H9 (cell line): ENCODE measurements around the gene SLC22A5. TPM values are rescaled to one million over a fixed set of nuclear protein-coding genes. Genes with fewer than 3 reads are reported as not detected.

ENCODE experiments used
- DNase-seq: peaks from one replicate; pipeline ENCODE4 v3.0.0-alpha.2; 2017
- H2AFZ ChIP-seq: one replicate; pipeline ENCODE4 v1.6.1; 2013; ENCODE audit warnings: mild to moderate bottlenecking, low read length, control low read depth, moderate library complexity
- H2AK5ac ChIP-seq: 2 replicates; pipeline ENCODE4 v1.6.1; 2013; ENCODE audit warnings: low read length, control low read depth, mixed read lengths; ENCODE audit not compliant: insufficient read length
- H2BK120ac ChIP-seq: one replicate; pipeline ENCODE4 v1.6.1; 2013; ENCODE audit warnings: low read depth, mild to moderate bottlenecking, low read length, control low read depth, inconsistent platforms; ENCODE audit not compliant: poor library complexity, severe bottlenecking
- H2BK12ac ChIP-seq: 2 replicates; pipeline ENCODE4 v1.6.1; 2013; ENCODE audit warnings: low read length, control low read depth, mixed read lengths, low read depth; ENCODE audit not compliant: insufficient read length
- H2BK15ac ChIP-seq: 2 replicates; pipeline ENCODE4 v1.6.1; 2013; ENCODE audit warnings: low read depth, low read length, control low read depth
- H2BK20ac ChIP-seq: one replicate; pipeline ENCODE4 v1.6.1; 2013; ENCODE audit warnings: low read depth, mild to moderate bottlenecking, low read length, control low read depth, inconsistent platforms; ENCODE audit not compliant: poor library complexity, severe bottlenecking
- H2BK5ac ChIP-seq: 2 replicates; pipeline ENCODE4 v1.6.1; 2013; ENCODE audit warnings: low read length, control low read depth, mixed read lengths; ENCODE audit not compliant: insufficient read length
- H3K14ac ChIP-seq: 2 replicates; pipeline ENCODE4 v1.6.1; 2013; ENCODE audit warnings: low read length, control low read depth; ENCODE audit not compliant: insufficient read depth
- H3K18ac ChIP-seq: 2 replicates; pipeline ENCODE4 v1.6.1; 2013; ENCODE audit warnings: low read depth, mild to moderate bottlenecking, mixed read lengths, low read length, control low read depth; ENCODE audit not compliant: insufficient read length
- H3K23ac ChIP-seq: 2 replicates; pipeline ENCODE4 v1.6.1; 2013; ENCODE audit warnings: low read length, control low read depth, mixed read lengths, low read depth; ENCODE audit not compliant: insufficient read length
- H3K23me2 ChIP-seq: 2 replicates; pipeline ENCODE4 v1.6.1; 2013; ENCODE audit warnings: low read depth, mild to moderate bottlenecking, mixed read lengths, low read length, control low read depth; ENCODE audit not compliant: insufficient read length, poor library complexity, severe bottlenecking
- H3K27ac ChIP-seq: 2 replicates; pipeline ENCODE4 v1.5.1; 2013; ENCODE audit warnings: low read length, control low read depth, mixed read lengths, low read depth; ENCODE audit not compliant: insufficient read length
- H3K27me3 ChIP-seq: 2 replicates; pipeline ENCODE4 v1.6.1; 2013; ENCODE audit warnings: low read length, control low read depth, inconsistent platforms; ENCODE audit not compliant: insufficient read depth
- H3K4ac ChIP-seq: 2 replicates; pipeline ENCODE4 v1.6.1; 2013; ENCODE audit warnings: low read depth, mild to moderate bottlenecking, control low read depth, inconsistent platforms, low read length, moderate library complexity
- H3K4me1 ChIP-seq: 2 replicates; pipeline ENCODE4 v1.6.1; 2013; ENCODE audit warnings: low read length, control low read depth, inconsistent platforms; ENCODE audit not compliant: insufficient read depth
- H3K4me2 ChIP-seq: 2 replicates; pipeline ENCODE4 v1.6.1; 2013; ENCODE audit warnings: low read length, control low read depth, mixed read lengths; ENCODE audit not compliant: insufficient read length, insufficient read depth
- H3K56ac ChIP-seq: 2 replicates; pipeline ENCODE4 v1.6.1; 2013; ENCODE audit warnings: low read depth, mild to moderate bottlenecking, mixed read lengths, low read length, control low read depth; ENCODE audit not compliant: insufficient read length
- H3K79me1 ChIP-seq: 2 replicates; pipeline ENCODE4 v1.6.1; 2013; ENCODE audit warnings: low read depth, mild to moderate bottlenecking, moderate library complexity, low read length, control low read depth, inconsistent platforms; ENCODE audit not compliant: insufficient read depth, poor library complexity, severe bottlenecking
- H3K79me2 ChIP-seq: 2 replicates; pipeline ENCODE4 v1.6.1; 2013; ENCODE audit warnings: low read length, control low read depth, inconsistent platforms; ENCODE audit not compliant: insufficient read depth
- H3K9ac ChIP-seq: 2 replicates; pipeline ENCODE4 v1.6.1; 2013; ENCODE audit warnings: low read length, control low read depth, mixed read lengths; ENCODE audit not compliant: insufficient read length; ENCODE audit errors: extremely low read depth
- H3K9me3 ChIP-seq: one replicate; pipeline ENCODE4 v1.6.1; 2013; ENCODE audit warnings: low read depth, low read length, inconsistent platforms; ENCODE audit not compliant: control insufficient read depth
- H3T11ph ChIP-seq: one replicate; pipeline ENCODE4 v1.6.1; 2013; ENCODE audit warnings: mild to moderate bottlenecking, low read length, control low read depth, inconsistent platforms
- H4K20me1 ChIP-seq: one replicate; pipeline ENCODE4 v1.6.1; 2013; ENCODE audit not compliant: control insufficient read depth, insufficient read length, insufficient read depth
- H4K5ac ChIP-seq: 2 replicates; pipeline ENCODE4 v1.6.1; 2013; ENCODE audit warnings: low read depth, mild to moderate bottlenecking, mixed read lengths, low read length, control low read depth; ENCODE audit not compliant: insufficient read length
- H4K8ac ChIP-seq: replicated peaks from 2 replicates; pipeline ENCODE4 v1.6.1; 2013; ENCODE audit warnings: low read length, control low read depth, mixed read lengths, low read depth; ENCODE audit not compliant: insufficient read length
- H4K91ac ChIP-seq: 2 replicates; pipeline ENCODE4 v1.6.1; 2013; ENCODE audit warnings: low read depth, mild to moderate bottlenecking, moderate library complexity, mixed read lengths, low read length, control low read depth; ENCODE audit not compliant: insufficient read length
- H3K27ac Mint-ChIP-seq, 3 experiments: 2 replicates in 2 of 3; 3 replicates in 1 of 3; pipeline ENCODE4 v1.8.0; 2020 to 2021; ENCODE audit warnings: mixed read lengths in 3 of 3, mild to moderate bottlenecking in 1 of 3, moderate library complexity in 1 of 3
- H3K27me3 Mint-ChIP-seq: 2 replicates; pipeline ENCODE4 v1.8.0; 2021; ENCODE audit warnings: low read depth, mild to moderate bottlenecking, moderate library complexity, mixed read lengths
- H3K36me3 Mint-ChIP-seq, 3 experiments: 2 replicates in 2 of 3; 3 replicates in 1 of 3; pipeline ENCODE4 v1.8.0; 2020 to 2021; ENCODE audit warnings: low read depth in 3 of 3, mixed read lengths in 3 of 3; ENCODE audit not compliant: insufficient read depth in 1 of 3
- H3K4me1 Mint-ChIP-seq, 2 experiments: 2 replicates each; pipeline ENCODE4 v1.8.0; 2020; ENCODE audit warnings: mixed read lengths in 2 of 2
- H3K4me3 Mint-ChIP-seq, 2 experiments: 2 replicates in 1 of 2; 3 replicates in 1 of 2; pipeline ENCODE4 v1.8.0; 2020 to 2021; ENCODE audit warnings: mild to moderate bottlenecking in 2 of 2, mixed read lengths in 2 of 2, moderate library complexity in 1 of 2
- H3K9me3 Mint-ChIP-seq, 2 experiments: 2 replicates in 1 of 2; 3 replicates in 1 of 2; pipeline ENCODE4 v1.8.0; 2020; ENCODE audit warnings: mild to moderate bottlenecking in 2 of 2, mixed read lengths in 2 of 2, moderate library complexity in 1 of 2
- CTCF ChIP-seq: fragments of 200-600 bp; sonication (generic); conservative IDR thresholded peaks from 3 replicates; pipeline ENCODE4 v1.8.0; 2021; ENCODE audit warnings: antibody characterized with exemption, mild to moderate bottlenecking
- WGBS: extraction: QIAGEN DNeasy Blood & Tissue Kit; methylation state at CpG from one replicate; pipeline ENCODE4 v1.1.7; 2013; ENCODE audit warnings: missing lambda C conversion rate, low lambda C conversion rate, mixed read lengths; ENCODE audit not compliant: insufficient read length; ENCODE audit errors: extremely low coverage; 5-methylcytosine and 5-hydroxymethylcytosine counted together
- total RNA-seq: library from RNA; stranded (reverse); gene quantifications from 2 replicates; pipeline ENCODE4 v1.2.1, GENCODE V29; 2021

SLC22A5 gene
- total RNA-seq, 1 experiment from 2014 or later = 3.4 TPM

- Histone ChIP-seq H3K4ac (no peak overlapping the region), H4K20me1 (no peaks in the 10 kb centered on the region), H2BK12ac (no peak overlapping the region), H4K5ac (no peak overlapping the region), H3K9ac (no peak overlapping the region), H2BK120ac (no peak overlapping the region), H3K9me3 (no peaks in the 10 kb centered on the region), H3K4me2 (no peak overlapping the region), H3K4me1 (no peaks in the 10 kb centered on the region; the same call in 1 of the 2 replicates), H4K8ac (no peak overlapping the region), H3K23me2 (no peaks in the 10 kb centered on the region), H3K14ac (no peak overlapping the region), H3K27me3 (no peaks in the 10 kb centered on the region), H2AFZ (no peak overlapping the region), H2AK5ac (no peak overlapping the region), H3K18ac (no peak overlapping the region), H4K91ac (no peak overlapping the region), H2BK20ac (no peak overlapping the region), H3K56ac (no peak overlapping the region), H3K79me2 (no peaks in the 10 kb centered on the region), H2BK15ac (no peak overlapping the region), H2BK5ac (no peak overlapping the region), H3T11ph (no peak overlapping the region), H3K27ac (no peak overlapping the region), H3K79me1 (no peaks in the 10 kb centered on the region), H3K23ac (no peak overlapping the region)
- no peaks in the 10 kb centered on the region for H3K36me3 Mint-ChIP-seq
- H3K27ac Mint-ChIP-seq = no peak overlapping the region
- no peaks in the 10 kb centered on the region for H3K27me3 Mint-ChIP-seq
- H3K9me3 Mint-ChIP-seq = no peaks in the 10 kb centered on the region
- no peak for DNase-seq
- no CpG with 5 or more reads among the region's 6 CpGs for WGBS
- no peak for TF ChIP-seq CTCF
- no peak overlapping the region for H3K4me3 Mint-ChIP-seq
- peaks cover 18 to 25% of the 10 kb centered on the region in 2 experiments for H3K4me1 Mint-ChIP-seq
These were observed 60.2 kb downstream of the SLC22A5 start for GRCh38 chr5:132429463-132430440.
